ENCODE measurements around the gene TPK1.

Gene TPK1

DNA sequence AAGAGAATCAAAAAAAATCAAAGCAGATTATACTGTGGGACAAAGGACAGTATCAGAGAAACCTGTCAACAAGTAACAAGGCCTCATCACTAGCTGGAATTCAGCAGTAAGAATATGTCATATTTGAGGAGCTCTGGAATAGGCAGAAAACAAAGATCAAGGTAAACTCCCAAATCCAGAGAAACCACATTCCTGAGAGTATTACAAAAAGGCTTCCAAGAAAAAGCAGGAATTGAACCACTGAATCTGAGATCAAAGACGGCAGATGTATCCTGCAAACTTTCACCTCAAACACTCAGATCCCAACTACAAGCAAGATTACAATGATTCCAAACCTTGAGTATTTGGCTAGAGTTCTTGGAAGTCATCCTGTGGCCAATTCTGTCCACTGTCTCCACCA, 16.3 kb downstream of the TPK1 start:
- H3K9me3 ChIP-seq (ENCODE audit: severe bottlenecking): no peaks in the 10 kb centered on the region
- no peak for TF ChIP-seq CTCF (IDR thresholded peaks at IDR 0.05; ENCODE audit: poor library complexity, severe bottlenecking)
- no peak overlapping the region for H3K27ac ChIP-seq (ENCODE audit: poor library complexity, severe bottlenecking)
- H3K36me3 ChIP-seq (ENCODE audit: low read depth): no peaks in the 10 kb centered on the region
- no peaks in the 10 kb centered on the region for H3K27me3 ChIP-seq (ENCODE audit: insufficient read depth, poor library complexity, severe bottlenecking)
- DNase-seq (ENCODE audit: low spot score): no peak
- ATAC-seq (ENCODE audit: low read depth): no peak
- no peak overlapping the region for H3K4me3 ChIP-seq (ENCODE audit: severe bottlenecking)
- peaks cover 4% of the 10 kb centered on the region for H3K4me1 ChIP-seq (ENCODE audit: insufficient read depth, poor library complexity, severe bottlenecking)

- no peak for TF ChIP-seq CTCF (IDR thresholded peaks at IDR 0.05; ENCODE audit: poor library complexity, severe bottlenecking)
- H3K9me3 ChIP-seq (ENCODE audit: severe bottlenecking): no peaks in the 10 kb centered on the region
- H3K4me3 ChIP-seq (ENCODE audit: severe bottlenecking): no peak overlapping the region
- ATAC-seq (ENCODE audit: low read depth) (no peak), DNase-seq (ENCODE audit: low spot score) (no peak)
- H3K36me3 ChIP-seq (ENCODE audit: low read depth): no peaks in the 10 kb centered on the region
- H3K27me3 ChIP-seq (ENCODE audit: insufficient read depth, poor library complexity, severe bottlenecking): no peaks in the 10 kb centered on the region
- no peak overlapping the region for H3K27ac ChIP-seq (ENCODE audit: poor library complexity, severe bottlenecking)
- H3K4me1 ChIP-seq (ENCODE audit: insufficient read depth, poor library complexity, severe bottlenecking): no peaks in the 10 kb centered on the region
Observed at GRCh38 chr7:144818511-144818910, 17.3 kb downstream of the TPK1 start.

DNA sequence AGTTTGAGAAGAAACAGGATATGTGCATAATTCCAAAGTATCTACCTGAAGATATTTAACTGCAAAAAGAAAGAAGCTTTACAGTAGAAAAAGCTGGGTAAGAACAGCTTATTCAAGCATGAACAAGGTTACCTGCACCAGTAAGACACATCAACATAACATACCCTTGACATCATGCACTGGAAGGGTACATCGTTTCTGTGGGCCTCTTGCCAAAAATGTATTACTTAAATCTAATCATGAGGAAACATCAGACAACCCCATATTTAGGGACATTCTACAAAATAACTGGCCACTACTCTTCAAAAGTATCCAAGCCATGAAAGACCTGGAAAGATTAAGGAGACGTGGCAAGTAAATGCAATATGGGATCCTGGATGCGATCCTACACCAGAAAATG, 18.9 kb downstream of the TPK1 start:
- no peak for TF ChIP-seq CTCF (IDR thresholded peaks at IDR 0.05; ENCODE audit: poor library complexity, severe bottlenecking)
- ATAC-seq (ENCODE audit: low read depth) (no peak), DNase-seq (ENCODE audit: low spot score) (no peak)
- Histone ChIP-seq H3K9me3 (ENCODE audit: severe bottlenecking) (no peaks in the 10 kb centered on the region), H3K27me3 (ENCODE audit: insufficient read depth, poor library complexity, severe bottlenecking) (no peaks in the 10 kb centered on the region), H3K4me1 (ENCODE audit: insufficient read depth, poor library complexity, severe bottlenecking) (no peaks in the 10 kb centered on the region), H3K27ac (ENCODE audit: poor library complexity, severe bottlenecking) (no peak overlapping the region), H3K4me3 (ENCODE audit: severe bottlenecking) (no peak overlapping the region), H3K36me3 (ENCODE audit: low read depth) (no peaks in the 10 kb centered on the region)

- no peaks in the 10 kb centered on the region for H3K4me1 ChIP-seq (ENCODE audit: insufficient read depth, poor library complexity, severe bottlenecking)
- no peak for ATAC-seq (ENCODE audit: low read depth)
- TF ChIP-seq CTCF (IDR thresholded peaks at IDR 0.05; ENCODE audit: poor library complexity, severe bottlenecking): no peak
- no peak for DNase-seq (ENCODE audit: low spot score)
- no peaks in the 10 kb centered on the region for H3K9me3 ChIP-seq (ENCODE audit: severe bottlenecking)
- H3K27ac ChIP-seq (ENCODE audit: poor library complexity, severe bottlenecking): no peak overlapping the region
- no peak overlapping the region for H3K4me3 ChIP-seq (ENCODE audit: severe bottlenecking)
- no peaks in the 10 kb centered on the region for H3K27me3 ChIP-seq (ENCODE audit: insufficient read depth, poor library complexity, severe bottlenecking)
- H3K36me3 ChIP-seq (ENCODE audit: low read depth): no peaks in the 10 kb centered on the region
Observed at GRCh38 chr7:144814299-144814698, 21.6 kb downstream of the TPK1 start.

- H3K4me1 ChIP-seq (ENCODE audit: insufficient read depth, poor library complexity, severe bottlenecking): no peaks in the 10 kb centered on the region
- no peaks in the 10 kb centered on the region for H3K9me3 ChIP-seq (ENCODE audit: severe bottlenecking)
- DNase-seq (ENCODE audit: low spot score) (no peak), ATAC-seq (ENCODE audit: low read depth) (no peak)
- TF ChIP-seq CTCF (IDR thresholded peaks at IDR 0.05; ENCODE audit: poor library complexity, severe bottlenecking): no peak
- no peaks in the 10 kb centered on the region for H3K36me3 ChIP-seq (ENCODE audit: low read depth)
- no peak overlapping the region for H3K4me3 ChIP-seq (ENCODE audit: severe bottlenecking)
- no peak overlapping the region for H3K27ac ChIP-seq (ENCODE audit: poor library complexity, severe bottlenecking)
- H3K27me3 ChIP-seq (ENCODE audit: insufficient read depth, poor library complexity, severe bottlenecking): no peaks in the 10 kb centered on the region
Observed at GRCh38 chr7:144812379-144813283, 23.2 kb downstream of the TPK1 start.
